ENCODE data around the gene TNFAIP2. TPM values are rescaled to one million over a fixed set of nuclear protein-coding genes. Genes with fewer than 3 reads are reported as not detected.
"Not testable (repeated sequence)": the region's sequence is repeated elsewhere in the genome, so short reads cannot be mapped to it uniquely, and the experiment has no call there.

Gene TNFAIP2
- polyA plus RNA-seq, 1 donor from 2014 or later = 1.8 TPM

GRCh38 chr14:103115845-103116572, 7.3 kb upstream of the TNFAIP2 start:
- Histone ChIP-seq H3K27ac (ENCODE audit: low read length) (no peak overlapping the region), H4K20me1 (ENCODE audit: insufficient read depth) (no peaks in the 10 kb centered on the region), H2AFZ (ENCODE audit: low read depth, low read length) (no peak overlapping the region), H3F3A (ENCODE audit: insufficient read depth, low read length, poor library complexity, severe bottlenecking) (no peaks in the 10 kb centered on the region), H3K9ac (ENCODE audit: low read length) (no peak overlapping the region), H3K9me2 (ENCODE audit: insufficient read depth, low read length) (no peaks in the 10 kb centered on the region), H3K9me3 (ENCODE audit: low read length) (no peaks in the 10 kb centered on the region), H3K79me2 (replicated peaks; ENCODE audit: insufficient read depth, low read length) (no peaks in the 10 kb centered on the region), H3K27me3 (ENCODE audit: insufficient read depth, low read depth, low read length) (no peaks in the 10 kb centered on the region), H3K36me3 (ENCODE audit: insufficient read depth, low read length) (no peaks in the 10 kb centered on the region), H3K4me3 (ENCODE audit: low read length) (no peak overlapping the region), H3K4me2 (ENCODE audit: low read length) (no peak overlapping the region)
- TF ChIP-seq MXI1 (conservative IDR thresholded peaks at IDR 0.05; ENCODE audit: poor library complexity, severe bottlenecking) = no peak
- TF ChIP-seq SMC3 (conservative IDR thresholded peaks at IDR 0.05; ENCODE audit: poor library complexity) = no peak
- no peak for TF ChIP-seq REST (IDR thresholded peaks at IDR 0.05; ENCODE audit: borderline replicate concordance)
- TF ChIP-seq POLR2AphosphoS5 (IDR thresholded peaks at IDR 0.05) = no peak
- TF ChIP-seq CTCF (IDR thresholded peaks at IDR 0.05; ENCODE audit: poor library complexity, severe bottlenecking) = no peak
- TF ChIP-seq EP300 (conservative IDR thresholded peaks at IDR 0.05; ENCODE audit: poor library complexity, severe bottlenecking) = no peak
- no peak for TF ChIP-seq TAF1 (IDR thresholded peaks at IDR 0.05; ENCODE audit: low read depth)
- no peak for TF ChIP-seq RAD21 (conservative IDR thresholded peaks at IDR 0.05)
- no peak for TF ChIP-seq EZH2 (IDR thresholded peaks at IDR 0.05; ENCODE audit: borderline replicate concordance, insufficient read depth, low read length, poor library complexity, severe bottlenecking)

GRCh38 chr14:103116636-103117035, 6.6 kb upstream of the TNFAIP2 start:
- no peak for TF ChIP-seq EP300 (conservative IDR thresholded peaks at IDR 0.05; ENCODE audit: poor library complexity, severe bottlenecking)
- no peak for TF ChIP-seq RAD21 (conservative IDR thresholded peaks at IDR 0.05)
- TF ChIP-seq TAF1 (IDR thresholded peaks at IDR 0.05; ENCODE audit: low read depth) = no peak
- TF ChIP-seq CTCF (IDR thresholded peaks at IDR 0.05; ENCODE audit: poor library complexity, severe bottlenecking) = no peak
- TF ChIP-seq SMC3 (conservative IDR thresholded peaks at IDR 0.05; ENCODE audit: poor library complexity) = no peak
- no peak for TF ChIP-seq REST (IDR thresholded peaks at IDR 0.05; ENCODE audit: borderline replicate concordance)
- TF ChIP-seq POLR2AphosphoS5 (IDR thresholded peaks at IDR 0.05) = no peak
- H4K20me1 ChIP-seq (ENCODE audit: insufficient read depth) = no peaks in the 10 kb centered on the region
- H3F3A ChIP-seq (ENCODE audit: insufficient read depth, low read length, poor library complexity, severe bottlenecking) = no peaks in the 10 kb centered on the region
- no peak overlapping the region for H3K9ac ChIP-seq (ENCODE audit: low read length)
- no peak overlapping the region for H2AFZ ChIP-seq (ENCODE audit: low read depth, low read length)
- no peak overlapping the region for H3K4me2 ChIP-seq (ENCODE audit: low read length)
- H3K79me2 ChIP-seq (replicated peaks; ENCODE audit: insufficient read depth, low read length) = no peaks in the 10 kb centered on the region
- H3K9me2 ChIP-seq (ENCODE audit: insufficient read depth, low read length) = no peaks in the 10 kb centered on the region
- H3K27ac ChIP-seq (ENCODE audit: low read length) = no peak overlapping the region
- no peak overlapping the region for H3K4me3 ChIP-seq (ENCODE audit: low read length)
- H3K36me3 ChIP-seq (ENCODE audit: insufficient read depth, low read length) = no peaks in the 10 kb centered on the region
- no peaks in the 10 kb centered on the region for H3K27me3 ChIP-seq (ENCODE audit: insufficient read depth, low read depth, low read length)
- H3K9me3 ChIP-seq (ENCODE audit: low read length) = no peaks in the 10 kb centered on the region

GRCh38 chr14:103117499-103117898, 5.8 kb upstream of the TNFAIP2 start:
- H3F3A ChIP-seq (ENCODE audit: insufficient read depth, low read length, poor library complexity, severe bottlenecking); H3K36me3 ChIP-seq (ENCODE audit: insufficient read depth, low read length); H3K9me2 ChIP-seq (ENCODE audit: insufficient read depth, low read length); H3K79me2 ChIP-seq (replicated peaks; ENCODE audit: insufficient read depth, low read length); H3K27me3 ChIP-seq (ENCODE audit: insufficient read depth, low read depth, low read length); H3K27ac ChIP-seq (ENCODE audit: low read length); H3K4me3 ChIP-seq (ENCODE audit: low read length); H2AFZ ChIP-seq (ENCODE audit: low read depth, low read length); H3K4me2 ChIP-seq (ENCODE audit: low read length); H3K9ac ChIP-seq (ENCODE audit: low read length); H3K9me3 ChIP-seq (ENCODE audit: low read length); H4K20me1 ChIP-seq (ENCODE audit: insufficient read depth): not testable (repeated sequence)
